Neuronal stem cell (in vitro differentiated cells): ENCODE data around the gene CCDC92.

Source experiments
- DNase-seq: peaks from one replicate; pipeline ENCODE4 v3.0.0-alpha.2; 2013; ENCODE audit warnings: low spot score
- H2AFZ ChIP-seq: one replicate; pipeline ENCODE4 v1.6.1; 2013; ENCODE audit warnings: mild to moderate bottlenecking, low read length, inconsistent platforms
- H2AK5ac ChIP-seq: 2 replicates; pipeline ENCODE4 v1.6.1; 2013; ENCODE audit warnings: low read depth, mild to moderate bottlenecking, inconsistent platforms, low read length, moderate library complexity, mixed read lengths
- H2BK120ac ChIP-seq: 2 replicates; pipeline ENCODE4 v1.6.1; 2013; ENCODE audit warnings: low read depth, mild to moderate bottlenecking, inconsistent platforms, low read length, moderate library complexity, mixed read lengths
- H2BK12ac ChIP-seq: one replicate; pipeline ENCODE4 v1.6.1; 2013; ENCODE audit warnings: low read length, inconsistent platforms
- H2BK15ac ChIP-seq: 2 replicates; pipeline ENCODE4 v1.6.1; 2013; ENCODE audit warnings: mild to moderate bottlenecking, low read length, inconsistent platforms, mixed read lengths
- H2BK5ac ChIP-seq: one replicate; pipeline ENCODE4 v1.6.1; 2013; ENCODE audit warnings: inconsistent platforms, mild to moderate bottlenecking, low read length, moderate library complexity
- H3K14ac ChIP-seq: one replicate; pipeline ENCODE4 v1.6.1; 2013; ENCODE audit warnings: low read length, inconsistent platforms
- H3K18ac ChIP-seq: 2 replicates; pipeline ENCODE4 v1.6.1; 2013; ENCODE audit warnings: low read length, inconsistent platforms
- H3K23ac ChIP-seq: 2 replicates; pipeline ENCODE4 v1.6.1; 2013; ENCODE audit warnings: low read depth, mild to moderate bottlenecking, mixed read lengths, low read length, inconsistent platforms; ENCODE audit not compliant: poor library complexity
- H3K27ac ChIP-seq: replicated peaks from 3 replicates; pipeline ENCODE4 v1.5.1; 2013; ENCODE audit warnings: low read length, inconsistent platforms
- H3K27me3 ChIP-seq, 3 experiments: 2 replicates each; pipeline ENCODE4 v1.6.1; 2013; ENCODE audit warnings: low read length in 3 of 3, mild to moderate bottlenecking in 2 of 3, inconsistent platforms in 1 of 3, low read depth in 1 of 3, mixed read lengths in 1 of 3, moderate library complexity in 1 of 3; ENCODE audit not compliant: control insufficient read depth in 3 of 3, insufficient read depth in 3 of 3
- H3K36me3 ChIP-seq, 2 donors: replicated peaks in 1 of 2; 2 replicates each; pipeline ENCODE4 v1.6.1; 2013; ENCODE audit warnings: low read length in 2 of 2; ENCODE audit not compliant: control insufficient read depth in 2 of 2, insufficient read depth in 2 of 2
- H3K4ac ChIP-seq: 2 replicates; pipeline ENCODE4 v1.6.1; 2013; ENCODE audit warnings: inconsistent platforms, mild to moderate bottlenecking, low read length, moderate library complexity
- H3K4me1 ChIP-seq, 2 donors: 1 replicate in 1 of 2; 2 replicates in 1 of 2; pipeline ENCODE4 v1.6.1; 2013; ENCODE audit warnings: low read length in 2 of 2, low read depth in 1 of 2; ENCODE audit not compliant: control insufficient read depth in 2 of 2, insufficient read depth in 1 of 2
- H3K4me2 ChIP-seq: one replicate; pipeline ENCODE4 v1.6.1; 2013; ENCODE audit warnings: mild to moderate bottlenecking, low read length, inconsistent platforms; ENCODE audit not compliant: insufficient read depth, poor library complexity, severe bottlenecking
- H3K4me3 ChIP-seq, 2 donors: 2 replicates each; pipeline ENCODE4 v1.5.1; 2013; ENCODE audit warnings: low read length in 2 of 2, mild to moderate bottlenecking in 2 of 2, inconsistent platforms in 1 of 2, moderate library complexity in 1 of 2
- H3K79me1 ChIP-seq: one replicate; pipeline ENCODE4 v1.6.1; 2013; ENCODE audit warnings: low read depth, mild to moderate bottlenecking, inconsistent platforms, low read length, moderate library complexity
- H3K9ac ChIP-seq: one replicate; pipeline ENCODE4 v1.6.1; 2013; ENCODE audit warnings: mild to moderate bottlenecking, low read depth, low read length, inconsistent platforms; ENCODE audit not compliant: poor library complexity
- H3K9me3 ChIP-seq, 2 donors: replicated peaks in 1 of 2; 2 replicates each; pipeline versions ENCODE3 to v1.6.1; 2013; ENCODE audit warnings: low read length in 2 of 2, mild to moderate bottlenecking in 2 of 2, inconsistent platforms in 1 of 2, low read depth in 1 of 2, mixed read lengths in 1 of 2, moderate library complexity in 1 of 2; ENCODE audit not compliant: control insufficient read depth in 2 of 2, insufficient read depth in 1 of 2
- H4K8ac ChIP-seq: one replicate; pipeline ENCODE4 v1.6.1; 2013; ENCODE audit warnings: low read depth, mild to moderate bottlenecking, inconsistent platforms, low read length, moderate library complexity
- H4K91ac ChIP-seq: one replicate; pipeline ENCODE4 v1.6.1; 2013; ENCODE audit warnings: low read length, low read depth, mild to moderate bottlenecking, inconsistent platforms; ENCODE audit not compliant: poor library complexity
- whole genome bisulfite sequencing, 2 donors: extraction: QIAGEN DNeasy Blood & Tissue Kit; methylation state at CpG; one replicate each; pipeline ENCODE4 v1.1.7; 2013; ENCODE audit warnings: missing lambda C conversion rate in 2 of 2, mixed read lengths in 1 of 2; ENCODE audit not compliant: insufficient read length in 2 of 2, insufficient replicate concordance in 1 of 2; ENCODE audit errors: extremely low coverage in 2 of 2; 5-methylcytosine and 5-hydroxymethylcytosine counted together

CCDC92 gene

DNA sequence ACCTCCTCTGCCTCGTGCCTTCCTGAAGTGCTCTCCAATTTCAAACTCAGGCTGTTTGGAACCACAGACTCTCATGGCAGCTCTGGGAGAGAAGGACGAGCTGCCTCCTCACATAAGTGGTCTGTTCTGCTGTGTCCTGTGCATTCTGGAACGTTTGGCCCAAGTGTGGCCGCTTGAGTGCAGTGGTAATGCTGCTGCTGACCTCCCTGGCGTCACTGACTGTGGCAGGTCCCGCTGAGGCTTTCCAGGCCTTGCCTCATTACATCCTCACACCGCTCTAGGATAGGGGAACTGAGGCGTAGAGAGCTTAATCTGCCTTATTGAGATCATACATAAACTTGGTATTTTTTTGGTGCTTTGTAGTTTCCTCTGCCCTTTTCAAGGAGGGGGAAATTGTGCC is 14.2 kb downstream of the CCDC92 start:
- Histone ChIP-seq H4K91ac (no peak overlapping the region), H3K23ac (no peak overlapping the region), H3K4me2 (no peak overlapping the region), H3K79me1 (no peaks in the 10 kb centered on the region), H3K9ac (no peak overlapping the region), H3K4me3 (no peak overlapping the region), H3K36me3 (peaks cover 0 to 2% of the 10 kb centered on the region in 2 donors), H4K8ac (no peak overlapping the region), H2AFZ (no peak overlapping the region), H3K18ac (no peak overlapping the region), H3K27ac (no peak overlapping the region), H3K4ac (no peak overlapping the region), H2AK5ac (no peak overlapping the region), H2BK12ac (no peak overlapping the region), H3K9me3 (no peaks in the 10 kb centered on the region), H3K14ac (no peak overlapping the region), H2BK5ac (no peak overlapping the region), H3K27me3 (peaks cover 0 to 2% (median 0%) of the 10 kb centered on the region in 3 experiments), H2BK120ac (no peak overlapping the region), H2BK15ac (no peak overlapping the region), H3K4me1 (peaks cover 0 to 8% of the 10 kb centered on the region in 2 donors)
- no peak for DNase-seq
- no CpG with 5 or more reads among the region's 8 CpGs for WGBS, 2 donors

GRCh38 chr12:123957196-123957595 is 15.4 kb downstream of the CCDC92 start:
- no peak overlapping the region for H2BK5ac ChIP-seq
- peaks cover 0 to 2% (median 0%) of the 10 kb centered on the region in 3 experiments for H3K27me3 ChIP-seq
- no CpG with 5 or more reads among the region's 3 CpGs for WGBS, 2 donors
- peak overlapping the region; percentile 59 for H3K14ac ChIP-seq
- H2BK120ac ChIP-seq, result no peak overlapping the region
- no peak overlapping the region for H3K23ac ChIP-seq
- H3K4me2 ChIP-seq, result no peak overlapping the region
- no peaks in the 10 kb centered on the region for H3K9me3 ChIP-seq
- H2BK12ac ChIP-seq, result no peak overlapping the region
- H2AFZ ChIP-seq, result no peak overlapping the region
- H3K36me3 ChIP-seq, result peaks cover 0 to 2% of the 10 kb centered on the region in 2 donors
- H3K9ac ChIP-seq, result no peak overlapping the region
- H2AK5ac ChIP-seq, result no peak overlapping the region
- H3K4me1 ChIP-seq, result peaks cover 0 to 4% of the 10 kb centered on the region in 2 donors
- no peak overlapping the region for H3K4ac ChIP-seq
- no peak overlapping the region for H4K8ac ChIP-seq
- no peaks in the 10 kb centered on the region for H3K79me1 ChIP-seq
- H3K27ac ChIP-seq, result no peak overlapping the region
- no peak for DNase-seq
- H3K4me3 ChIP-seq, result no peak overlapping the region
- no peak overlapping the region for H2BK15ac ChIP-seq
- no peak overlapping the region for H3K18ac ChIP-seq
- H4K91ac ChIP-seq, result no peak overlapping the region

DNA sequence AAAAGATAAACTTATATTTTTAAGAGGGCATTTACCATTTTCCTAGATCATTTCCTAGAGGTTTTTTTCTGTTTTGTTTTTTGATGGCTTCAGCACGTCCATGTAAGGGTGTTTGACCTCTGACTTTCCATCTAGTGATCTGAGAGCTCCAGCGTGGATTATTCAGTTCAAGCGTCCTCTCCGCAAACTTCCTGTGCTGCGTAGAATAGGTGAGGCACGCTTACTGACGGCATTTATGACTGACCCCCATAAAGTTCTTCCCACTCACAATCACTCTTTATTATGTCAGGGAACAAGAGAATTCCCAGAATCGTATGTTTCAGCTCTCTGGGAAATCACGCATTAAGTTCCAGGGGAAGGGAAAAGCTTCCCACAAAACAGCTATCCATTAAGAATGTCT is 16.4 kb downstream of the CCDC92 start:
- Histone ChIP-seq H3K4me2 (no peak overlapping the region), H4K91ac (no peak overlapping the region), H2AK5ac (no peak overlapping the region), H3K9ac (no peak overlapping the region), H3K14ac (no peak overlapping the region), H3K27me3 (peaks cover 0 to 2% (median 0%) of the 10 kb centered on the region in 3 experiments), H2BK15ac (no peak overlapping the region), H2BK120ac (no peak overlapping the region), H3K27ac (no peak overlapping the region), H3K9me3 (no peaks in the 10 kb centered on the region), H2BK12ac (no peak overlapping the region), H2AFZ (no peak overlapping the region), H3K79me1 (no peaks in the 10 kb centered on the region), H3K36me3 (peaks cover 0 to 2% of the 10 kb centered on the region in 2 donors), H3K4ac (no peak overlapping the region), H3K23ac (no peak overlapping the region), H3K4me3 (no peak overlapping the region), H4K8ac (no peak overlapping the region), H3K4me1 (peaks cover 0 to 9% of the 10 kb centered on the region in 2 donors), H3K18ac (no peak overlapping the region), H2BK5ac (no peak overlapping the region)
- no peak for DNase-seq
- WGBS, 2 donors, result no CpG with 5 or more reads among the region's 9 CpGs

- H2BK5ac ChIP-seq, result no peak overlapping the region
- no peaks in the 10 kb centered on the region for H3K79me1 ChIP-seq
- DNase-seq, result no peak
Observed at GRCh38 chr12:123954647-123955350, 17.8 kb downstream of the CCDC92 start.

More at GRCh38 chr12:123954647-123955350, 17.8 kb downstream of the CCDC92 start:
- Histone ChIP-seq H3K23ac (no peak overlapping the region), H3K14ac (no peak overlapping the region), H3K4me3 (no peak overlapping the region), H4K91ac (no peak overlapping the region), H3K4me1 (peaks cover 0 to 17% of the 10 kb centered on the region in 2 donors), H3K18ac (peak overlapping the region; percentile 1), H2BK15ac (no peak overlapping the region), H2BK120ac (no peak overlapping the region), H3K27me3 (peaks cover 0 to 2% (median 0%) of the 10 kb centered on the region in 3 experiments), H3K9ac (no peak overlapping the region), H2AFZ (no peak overlapping the region), H2AK5ac (no peak overlapping the region), H3K4ac (no peak overlapping the region), H3K9me3 (peaks cover 0 to 8% of the 10 kb centered on the region in 2 donors), H2BK12ac (no peak overlapping the region), H3K4me2 (no peak overlapping the region), H3K36me3 (peaks cover 0 to 2% of the 10 kb centered on the region in 2 donors), H4K8ac (no peak overlapping the region), H3K27ac (no peak overlapping the region)
- WGBS, 2 donors, result no CpG with 5 or more reads among the region's 10 CpGs
